Sigmoid colon (tissue), 3 donors: ENCODE data around the gene ZNHIT2.

Experiments used
- POLR2A ChIP-seq, 2 donors: fragments of 450-650 bp; IDR thresholded peaks; one replicate each; pipeline ENCODE4 v1.6.1; 2016; ENCODE audit warnings: antibody characterized with exemption in 2 of 2, mild to moderate bottlenecking in 2 of 2, moderate library complexity in 2 of 2
- TF ChIP-seq, protein P1 (sequence below), 4 experiments: fragments of 450-650 bp in 3 of 4; fragments of 200-600 bp in 1 of 4; IDR thresholded peaks; one replicate each; pipeline ENCODE4 v1.5.1; 2016 to 2019; ENCODE audit warnings: antibody characterized with exemption in 4 of 4, mild to moderate bottlenecking in 3 of 4, moderate library complexity in 2 of 4

DNA sequence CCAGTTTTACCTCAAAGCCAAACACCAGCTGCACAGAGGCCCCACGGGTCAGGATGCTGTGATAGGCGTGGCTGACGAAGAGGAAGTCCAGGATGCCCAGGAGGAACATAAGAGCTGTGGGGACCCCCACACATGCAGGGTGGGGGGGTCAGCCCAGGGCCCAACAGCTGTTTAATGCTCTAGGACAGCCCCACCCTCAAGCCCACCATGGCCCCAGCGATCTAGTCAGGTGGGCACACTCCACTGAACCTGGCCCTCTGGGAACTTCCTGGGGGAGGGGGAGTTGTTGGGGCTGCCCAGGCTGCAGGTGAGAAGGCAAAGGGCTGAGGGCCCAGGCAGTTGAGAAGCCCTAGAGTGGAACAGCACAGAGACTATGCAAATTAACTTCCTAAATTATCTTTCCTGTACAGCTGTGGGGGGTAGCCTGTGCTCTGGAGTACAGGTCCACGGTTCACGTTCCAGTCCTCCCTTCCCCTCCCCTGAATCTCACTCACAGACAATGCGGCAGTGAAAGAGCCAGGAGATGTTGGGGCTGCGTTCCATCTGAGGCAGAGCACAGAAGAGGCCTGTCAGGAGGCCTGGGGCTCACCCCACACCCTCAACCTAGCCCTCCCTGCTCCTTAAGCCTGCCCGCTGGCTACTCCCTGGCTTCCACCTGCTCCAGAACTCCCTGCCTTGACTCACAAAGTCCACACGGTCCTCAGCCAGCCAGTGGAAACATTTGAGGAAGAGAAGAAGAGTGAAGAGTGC, 14.9 kb upstream of the ZNHIT2 start:
- no peak for TF ChIP-seq POLR2A (IDR thresholded peaks at IDR 0.05)
- TF ChIP-seq, protein P1, sequence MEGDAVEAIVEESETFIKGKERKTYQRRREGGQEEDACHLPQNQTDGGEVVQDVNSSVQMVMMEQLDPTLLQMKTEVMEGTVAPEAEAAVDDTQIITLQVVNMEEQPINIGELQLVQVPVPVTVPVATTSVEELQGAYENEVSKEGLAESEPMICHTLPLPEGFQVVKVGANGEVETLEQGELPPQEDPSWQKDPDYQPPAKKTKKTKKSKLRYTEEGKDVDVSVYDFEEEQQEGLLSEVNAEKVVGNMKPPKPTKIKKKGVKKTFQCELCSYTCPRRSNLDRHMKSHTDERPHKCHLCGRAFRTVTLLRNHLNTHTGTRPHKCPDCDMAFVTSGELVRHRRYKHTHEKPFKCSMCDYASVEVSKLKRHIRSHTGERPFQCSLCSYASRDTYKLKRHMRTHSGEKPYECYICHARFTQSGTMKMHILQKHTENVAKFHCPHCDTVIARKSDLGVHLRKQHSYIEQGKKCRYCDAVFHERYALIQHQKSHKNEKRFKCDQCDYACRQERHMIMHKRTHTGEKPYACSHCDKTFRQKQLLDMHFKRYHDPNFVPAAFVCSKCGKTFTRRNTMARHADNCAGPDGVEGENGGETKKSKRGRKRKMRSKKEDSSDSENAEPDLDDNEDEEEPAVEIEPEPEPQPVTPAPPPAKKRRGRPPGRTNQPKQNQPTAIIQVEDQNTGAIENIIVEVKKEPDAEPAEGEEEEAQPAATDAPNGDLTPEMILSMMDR (IDR thresholded peaks at IDR 0.05), result no peak
